ENCODE results near the gene PTBP3.

PTBP3 gene

DNA sequence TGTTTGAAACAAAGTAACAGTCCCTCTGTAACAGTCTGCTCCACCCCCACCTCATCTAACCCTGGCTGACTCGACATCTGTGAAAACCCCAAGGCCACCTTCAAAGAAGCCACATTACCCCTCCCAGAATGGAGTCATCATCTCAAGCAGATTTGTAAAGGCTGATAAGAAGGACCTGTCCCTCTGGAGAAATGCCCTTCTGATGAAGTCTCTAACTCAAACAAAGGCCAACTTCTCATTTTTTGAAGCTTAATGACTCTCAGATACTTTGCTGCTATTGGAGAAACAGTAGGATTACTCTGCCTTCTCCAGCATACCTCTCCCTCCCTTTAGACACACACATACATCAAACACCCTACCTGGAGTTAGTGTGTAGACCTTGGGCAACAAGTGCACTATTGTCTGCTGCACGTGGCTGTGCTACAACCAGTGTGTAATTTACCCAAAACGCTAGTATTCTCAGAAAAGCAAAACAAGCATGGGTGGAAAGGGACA lies 153.0 kb downstream of the PTBP3 start:
- Histone ChIP-seq H3K4me1 (no peaks in the 10 kb centered on the region), H3K9ac (no peak overlapping the region), H3K4me2 (ENCODE audit: low read length) (no peak overlapping the region), H3K27ac (no peak overlapping the region), H3K27me3 (ENCODE audit: control insufficient read depth, insufficient read depth, low read length) (no peaks in the 10 kb centered on the region), H3K36me3 (ENCODE audit: control insufficient read depth, insufficient read depth, low read length) (no peaks in the 10 kb centered on the region), H3K79me2 (no peaks in the 10 kb centered on the region), H2AFZ (no peak overlapping the region), H3K9me3 (ENCODE audit: control insufficient read depth, low read length) (no peaks in the 10 kb centered on the region), H3K4me3 (ENCODE audit: low read depth, low read length) (no peak overlapping the region)
- no peak for TF ChIP-seq CTCF (IDR thresholded peaks at IDR 0.05)

DNA sequence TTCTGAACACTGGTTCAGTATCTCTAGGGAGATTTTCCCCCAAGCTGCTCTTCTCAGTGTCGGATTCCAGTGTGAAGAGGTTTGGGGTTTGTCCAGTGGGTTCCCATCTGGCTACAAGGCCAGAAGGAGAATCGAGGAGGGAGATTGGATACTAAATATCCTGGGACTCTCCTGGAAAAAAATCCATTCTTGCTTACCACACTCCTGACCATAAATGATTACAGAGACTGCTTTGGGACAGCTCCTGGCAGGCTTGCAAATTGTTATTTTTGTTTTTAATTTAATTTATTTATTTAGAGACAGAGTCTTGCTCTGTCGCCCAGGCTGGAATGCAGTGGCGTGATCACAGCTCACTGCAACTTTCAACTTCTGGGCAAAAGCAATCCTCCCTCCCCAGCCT lies 153.6 kb downstream of the PTBP3 start:
- no peak for TF ChIP-seq CTCF (IDR thresholded peaks at IDR 0.05)
- Histone ChIP-seq H3K27me3 (ENCODE audit: control insufficient read depth, insufficient read depth, low read length) (no peaks in the 10 kb centered on the region), H3K27ac (no peak overlapping the region), H3K4me3 (ENCODE audit: low read depth, low read length) (no peak overlapping the region), H3K9me3 (ENCODE audit: control insufficient read depth, low read length) (no peaks in the 10 kb centered on the region), H3K36me3 (ENCODE audit: control insufficient read depth, insufficient read depth, low read length) (no peaks in the 10 kb centered on the region), H3K9ac (no peak overlapping the region), H2AFZ (no peak overlapping the region), H3K79me2 (no peaks in the 10 kb centered on the region), H3K4me2 (ENCODE audit: low read length) (no peak overlapping the region), H3K4me1 (no peaks in the 10 kb centered on the region)

GRCh38 chr9:112176524-112176923 lies 156.9 kb downstream of the PTBP3 start:
- Histone ChIP-seq H3K9ac (no peak overlapping the region), H3K9me3 (ENCODE audit: control insufficient read depth, low read length) (no peaks in the 10 kb centered on the region), H3K4me3 (ENCODE audit: low read depth, low read length) (no peak overlapping the region), H3K36me3 (ENCODE audit: control insufficient read depth, insufficient read depth, low read length) (no peaks in the 10 kb centered on the region), H2AFZ (no peak overlapping the region), H3K27me3 (ENCODE audit: control insufficient read depth, insufficient read depth, low read length) (no peaks in the 10 kb centered on the region), H3K79me2 (no peaks in the 10 kb centered on the region), H3K4me1 (no peaks in the 10 kb centered on the region), H3K27ac (no peak overlapping the region), H3K4me2 (ENCODE audit: low read length) (no peak overlapping the region)
- no peak for TF ChIP-seq CTCF (IDR thresholded peaks at IDR 0.05)

DNA sequence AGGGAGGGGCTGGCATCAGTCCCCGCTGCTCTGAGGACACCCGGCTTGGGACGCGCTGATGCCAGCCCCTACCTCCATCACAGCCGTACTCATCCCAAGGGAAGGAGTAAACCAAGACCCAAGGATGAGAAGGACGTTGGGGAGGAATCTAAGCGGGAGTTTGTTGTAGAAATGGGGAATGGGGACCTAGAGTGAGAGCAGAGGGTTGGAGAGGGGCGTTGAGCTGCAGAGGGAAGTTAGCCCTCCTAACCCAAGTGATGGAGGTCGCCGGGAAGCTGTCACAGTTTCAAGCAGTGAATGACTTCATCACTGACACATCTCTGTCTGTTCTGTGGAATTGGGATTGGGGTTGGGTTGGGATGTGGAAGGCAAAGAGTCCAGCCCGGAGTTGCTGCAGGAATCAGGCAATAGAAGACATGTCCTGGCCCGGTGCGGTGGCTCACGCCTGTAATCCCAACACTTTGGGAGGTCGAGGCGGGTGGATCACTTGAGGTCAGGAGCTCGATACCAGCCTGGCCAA lies 157.6 kb downstream of the PTBP3 start:
- Histone ChIP-seq H2AFZ (no peak overlapping the region), H3K27ac (no peak overlapping the region), H3K4me2 (ENCODE audit: low read length) (no peak overlapping the region), H3K36me3 (ENCODE audit: control insufficient read depth, insufficient read depth, low read length) (no peaks in the 10 kb centered on the region), H3K4me1 (no peaks in the 10 kb centered on the region), H3K79me2 (no peaks in the 10 kb centered on the region), H3K9ac (no peak overlapping the region), H3K27me3 (ENCODE audit: control insufficient read depth, insufficient read depth, low read length) (no peaks in the 10 kb centered on the region), H3K4me3 (ENCODE audit: low read depth, low read length) (no peak overlapping the region), H3K9me3 (ENCODE audit: control insufficient read depth, low read length) (no peaks in the 10 kb centered on the region)
- no peak for TF ChIP-seq CTCF (IDR thresholded peaks at IDR 0.05)
